ENCODE results near the gene ZCCHC7.

DNA sequence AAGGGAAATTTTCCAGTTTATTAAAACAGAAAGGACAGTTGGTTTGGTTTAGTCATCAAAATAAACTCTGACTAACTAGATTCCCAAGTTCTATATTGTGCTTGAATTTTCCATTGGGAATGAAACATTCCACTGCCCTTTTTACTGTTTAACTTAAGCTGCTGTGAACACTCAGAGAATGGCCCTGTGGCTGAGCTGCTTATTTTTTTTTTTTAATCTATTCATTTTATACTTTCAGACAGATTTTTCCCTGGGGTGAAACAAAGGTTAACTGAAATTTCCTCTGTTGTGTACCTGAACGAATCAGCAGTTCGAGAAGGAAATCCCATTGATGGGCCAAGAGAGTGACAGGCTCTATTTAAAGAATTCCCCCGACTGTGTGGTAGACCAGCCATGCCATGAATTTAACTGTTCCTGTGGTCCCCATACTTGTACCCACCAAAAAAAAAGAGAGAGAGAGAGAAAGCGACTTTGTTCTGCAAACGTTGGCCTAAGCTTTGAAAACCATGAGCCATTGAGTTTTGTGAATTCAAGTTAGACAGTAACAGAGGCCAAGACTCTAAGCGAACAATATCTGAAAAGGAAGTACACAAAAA, 163.5 kb downstream of the ZCCHC7 start:
- TF ChIP-seq, protein P1, sequence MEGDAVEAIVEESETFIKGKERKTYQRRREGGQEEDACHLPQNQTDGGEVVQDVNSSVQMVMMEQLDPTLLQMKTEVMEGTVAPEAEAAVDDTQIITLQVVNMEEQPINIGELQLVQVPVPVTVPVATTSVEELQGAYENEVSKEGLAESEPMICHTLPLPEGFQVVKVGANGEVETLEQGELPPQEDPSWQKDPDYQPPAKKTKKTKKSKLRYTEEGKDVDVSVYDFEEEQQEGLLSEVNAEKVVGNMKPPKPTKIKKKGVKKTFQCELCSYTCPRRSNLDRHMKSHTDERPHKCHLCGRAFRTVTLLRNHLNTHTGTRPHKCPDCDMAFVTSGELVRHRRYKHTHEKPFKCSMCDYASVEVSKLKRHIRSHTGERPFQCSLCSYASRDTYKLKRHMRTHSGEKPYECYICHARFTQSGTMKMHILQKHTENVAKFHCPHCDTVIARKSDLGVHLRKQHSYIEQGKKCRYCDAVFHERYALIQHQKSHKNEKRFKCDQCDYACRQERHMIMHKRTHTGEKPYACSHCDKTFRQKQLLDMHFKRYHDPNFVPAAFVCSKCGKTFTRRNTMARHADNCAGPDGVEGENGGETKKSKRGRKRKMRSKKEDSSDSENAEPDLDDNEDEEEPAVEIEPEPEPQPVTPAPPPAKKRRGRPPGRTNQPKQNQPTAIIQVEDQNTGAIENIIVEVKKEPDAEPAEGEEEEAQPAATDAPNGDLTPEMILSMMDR (conservative IDR thresholded peaks at IDR 0.05; ENCODE audit: low read length) = no peak
- no peak for TF ChIP-seq EZH2phosphoT487 (IDR thresholded peaks at IDR 0.05; ENCODE audit: borderline replicate concordance)

All from Loucy (cell line).